Measurements from ENCODE around the gene KIAA0753.

KIAA0753 gene

DNA sequence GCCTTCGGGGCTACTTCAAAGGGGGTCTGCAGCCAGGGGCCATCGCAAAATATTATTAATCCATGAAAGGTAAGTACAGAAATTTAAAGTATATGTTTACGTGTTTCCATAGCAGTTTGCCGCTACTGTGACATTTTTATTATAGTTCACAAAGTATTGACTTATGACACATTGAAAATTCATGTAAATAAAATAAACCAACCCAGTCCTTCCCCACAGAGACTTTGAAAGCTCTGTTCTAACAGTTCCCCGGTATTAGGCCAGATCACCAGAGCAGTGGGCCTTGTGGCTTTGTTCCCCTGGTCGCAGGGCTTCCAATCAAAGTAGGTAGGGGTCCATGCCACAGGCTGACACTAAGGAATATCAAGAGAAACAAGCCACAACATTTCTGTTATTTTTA is 13.9 kb downstream of the KIAA0753 start:
- in situ Hi-C loops (cut with HindIII; ENCODE audit: low sequenced_read_pairs) = no loop called here
- TF ChIP-seq, protein P1, sequence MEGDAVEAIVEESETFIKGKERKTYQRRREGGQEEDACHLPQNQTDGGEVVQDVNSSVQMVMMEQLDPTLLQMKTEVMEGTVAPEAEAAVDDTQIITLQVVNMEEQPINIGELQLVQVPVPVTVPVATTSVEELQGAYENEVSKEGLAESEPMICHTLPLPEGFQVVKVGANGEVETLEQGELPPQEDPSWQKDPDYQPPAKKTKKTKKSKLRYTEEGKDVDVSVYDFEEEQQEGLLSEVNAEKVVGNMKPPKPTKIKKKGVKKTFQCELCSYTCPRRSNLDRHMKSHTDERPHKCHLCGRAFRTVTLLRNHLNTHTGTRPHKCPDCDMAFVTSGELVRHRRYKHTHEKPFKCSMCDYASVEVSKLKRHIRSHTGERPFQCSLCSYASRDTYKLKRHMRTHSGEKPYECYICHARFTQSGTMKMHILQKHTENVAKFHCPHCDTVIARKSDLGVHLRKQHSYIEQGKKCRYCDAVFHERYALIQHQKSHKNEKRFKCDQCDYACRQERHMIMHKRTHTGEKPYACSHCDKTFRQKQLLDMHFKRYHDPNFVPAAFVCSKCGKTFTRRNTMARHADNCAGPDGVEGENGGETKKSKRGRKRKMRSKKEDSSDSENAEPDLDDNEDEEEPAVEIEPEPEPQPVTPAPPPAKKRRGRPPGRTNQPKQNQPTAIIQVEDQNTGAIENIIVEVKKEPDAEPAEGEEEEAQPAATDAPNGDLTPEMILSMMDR (IDR thresholded peaks at IDR 0.05; ENCODE audit: low read depth, low read length, missing control alignments) = no peak
- no peak for DNase-seq (ENCODE audit: low read depth)
- H3K4me3 ChIP-seq (ENCODE audit: low read depth, low read length) = no peak overlapping the region

DNA sequence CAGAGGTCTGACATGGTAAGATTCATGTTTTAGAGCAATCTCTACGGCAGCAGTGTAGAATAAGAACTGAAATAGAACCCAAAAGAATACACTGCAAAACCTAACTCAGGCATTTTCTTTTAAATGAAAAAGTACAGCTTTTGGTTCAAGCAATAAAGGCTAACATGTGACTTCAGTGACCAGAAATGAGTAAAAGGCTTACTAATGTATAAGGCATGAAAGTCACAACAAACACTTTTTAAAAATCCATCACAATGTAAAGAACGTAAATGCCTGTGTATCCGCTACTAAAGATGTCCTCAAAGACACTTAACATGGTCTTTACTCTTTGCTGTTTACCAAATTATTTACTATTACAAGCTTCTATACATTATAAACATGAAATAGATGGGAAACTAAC is 16.6 kb downstream of the KIAA0753 start:
- no peak for DNase-seq (ENCODE audit: low read depth)
- H3K4me3 ChIP-seq (ENCODE audit: low read depth, low read length) = no peak overlapping the region
- TF ChIP-seq, protein P1 (IDR thresholded peaks at IDR 0.05; ENCODE audit: low read depth, low read length, missing control alignments) = no peak
- in situ Hi-C loops (cut with HindIII; ENCODE audit: low sequenced_read_pairs) = no loop called here

GRCh38 chr17:6611231-6611630 is 29.3 kb downstream of the KIAA0753 start:
- no peak overlapping the region for H3K4me3 ChIP-seq (ENCODE audit: low read depth, low read length)
- TF ChIP-seq, protein P1 (IDR thresholded peaks at IDR 0.05; ENCODE audit: low read depth, low read length, missing control alignments) = no peak
- DNase-seq (ENCODE audit: low read depth) = no peak
- in situ Hi-C loops (cut with HindIII; ENCODE audit: low sequenced_read_pairs) = no loop called here

DNA sequence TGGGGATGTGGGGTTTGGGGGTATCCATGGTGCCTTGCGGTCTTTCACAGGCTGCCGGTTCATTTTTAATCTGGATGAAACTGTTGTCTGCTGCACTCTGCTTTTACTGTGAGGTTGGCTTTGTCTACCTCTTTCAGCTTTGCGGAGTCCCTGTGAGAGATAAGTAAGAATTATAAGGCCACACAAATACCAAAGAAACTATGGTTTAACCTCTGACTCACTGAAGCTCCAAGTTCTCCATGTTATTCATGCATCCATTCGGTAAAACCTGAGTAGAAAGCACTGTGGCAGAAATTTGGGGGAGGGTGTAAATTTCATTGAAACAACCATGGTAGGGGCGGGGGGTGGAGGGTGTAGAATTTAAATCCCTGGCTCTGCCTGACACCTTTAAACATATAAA is 30.5 kb downstream of the KIAA0753 start:
- TF ChIP-seq, protein P1 (IDR thresholded peaks at IDR 0.05; ENCODE audit: low read depth, low read length, missing control alignments) = no peak
- no peak for DNase-seq (ENCODE audit: low read depth)
- no peak overlapping the region for H3K4me3 ChIP-seq (ENCODE audit: low read depth, low read length)
- in situ Hi-C loops (cut with HindIII; ENCODE audit: low sequenced_read_pairs) = no loop called here

GRCh38 chr17:6608321-6608720 is 32.2 kb downstream of the KIAA0753 start:
- in situ Hi-C loops (cut with HindIII; ENCODE audit: low sequenced_read_pairs) = no loop called here
- TF ChIP-seq, protein P1 (IDR thresholded peaks at IDR 0.05; ENCODE audit: low read depth, low read length, missing control alignments) = no peak
- no peak overlapping the region for H3K4me3 ChIP-seq (ENCODE audit: low read depth, low read length)
- DNase-seq (ENCODE audit: low read depth) = no peak

- no peak overlapping the region for H3K4me3 ChIP-seq (ENCODE audit: low read depth, low read length)
- in situ Hi-C loops (cut with HindIII; ENCODE audit: low sequenced_read_pairs) = no loop called here
- DNase-seq (ENCODE audit: low read depth) = no peak
- TF ChIP-seq, protein P1 (IDR thresholded peaks at IDR 0.05; ENCODE audit: low read depth, low read length, missing control alignments) = no peak
Measured at GRCh38 chr17:6605142-6605541, 35.4 kb downstream of the KIAA0753 start.
